Colon (tissue), 2 donors: Measurements from ENCODE around the gene CEBPB.

Experiments
- FAIRE-seq: peaks from 2 replicates; lab custom pipeline; 2012; peaks lifted over from hg19 to GRCh38; lab: Jason Lieb, UNC
- donor health status: control.
- donor health status: control.

The CEBPB gene

GRCh38 chr20:50214226-50215024 lies 23.8 kb downstream of the CEBPB start:
- no peak for FAIRE-seq

DNA sequence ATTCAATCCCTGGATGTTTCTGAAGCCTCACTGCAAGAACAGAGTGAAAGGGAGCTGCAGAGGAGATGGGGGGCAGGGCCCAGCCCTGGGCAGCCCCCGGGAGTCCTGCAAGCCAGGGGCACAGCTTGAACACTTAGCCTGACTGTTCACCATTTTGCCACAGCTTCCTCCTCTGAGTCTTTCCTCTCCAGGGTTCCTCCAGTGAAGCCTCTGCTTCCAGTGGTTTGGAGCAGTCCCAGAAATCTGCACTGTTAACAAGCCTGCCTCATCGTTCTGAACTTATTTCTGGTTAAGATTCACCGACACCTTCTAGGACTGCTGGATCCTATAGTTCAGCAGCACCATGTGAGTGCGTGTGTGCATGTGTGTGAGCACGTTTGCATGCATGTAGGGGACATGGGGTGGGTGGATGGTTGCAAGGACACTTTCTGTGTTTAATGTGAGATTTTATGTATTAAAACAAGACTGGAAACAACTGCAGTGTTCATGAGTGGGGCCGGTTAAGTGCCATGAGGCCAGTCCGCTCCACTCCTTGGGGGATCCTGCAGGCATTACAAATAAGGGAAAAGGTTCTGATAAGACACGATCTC lies 24.6 kb downstream of the CEBPB start:
- no peak for FAIRE-seq

- no peak for FAIRE-seq
Measured at GRCh38 chr20:50215926-50216325, 25.3 kb downstream of the CEBPB start.

GRCh38 chr20:50216543-50217206 lies 26.0 kb downstream of the CEBPB start:
- FAIRE-seq, result no peak

DNA sequence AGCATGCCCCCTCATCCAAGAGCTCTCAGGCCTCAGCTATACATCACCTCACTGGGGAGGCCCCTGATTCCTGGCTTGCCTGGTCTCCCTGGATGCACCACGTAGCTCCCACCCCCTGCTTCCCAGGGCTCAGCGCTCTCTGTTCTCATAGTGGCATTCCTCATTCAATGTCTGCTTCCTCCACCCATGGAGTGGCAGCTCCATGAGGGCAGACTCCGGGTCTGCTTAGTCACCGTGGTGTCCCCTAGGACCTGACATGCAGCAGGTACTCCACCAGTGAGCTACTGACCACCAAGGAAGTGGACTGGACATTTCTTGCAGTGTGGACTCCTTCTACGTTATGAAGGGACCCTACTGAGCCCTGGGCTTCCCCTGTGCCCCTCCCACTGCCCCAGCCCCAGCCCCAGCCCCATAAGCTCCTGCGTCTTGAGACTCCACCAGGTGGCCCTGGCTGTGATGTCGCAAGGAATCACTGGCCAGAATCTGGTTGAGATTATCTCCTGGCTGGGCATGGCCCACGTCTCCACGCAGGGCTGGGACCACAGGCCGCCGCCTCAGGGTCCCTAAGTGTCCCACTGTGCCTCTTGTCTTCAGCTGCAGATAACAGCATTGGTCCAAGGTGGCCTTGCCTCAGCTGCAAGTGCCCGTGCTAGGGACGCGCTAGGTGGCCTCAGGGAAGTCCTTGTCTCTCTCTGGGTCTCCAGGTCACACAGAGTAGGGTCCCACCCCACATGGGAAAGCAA lies 26.7 kb downstream of the CEBPB start:
- no peak for FAIRE-seq

DNA sequence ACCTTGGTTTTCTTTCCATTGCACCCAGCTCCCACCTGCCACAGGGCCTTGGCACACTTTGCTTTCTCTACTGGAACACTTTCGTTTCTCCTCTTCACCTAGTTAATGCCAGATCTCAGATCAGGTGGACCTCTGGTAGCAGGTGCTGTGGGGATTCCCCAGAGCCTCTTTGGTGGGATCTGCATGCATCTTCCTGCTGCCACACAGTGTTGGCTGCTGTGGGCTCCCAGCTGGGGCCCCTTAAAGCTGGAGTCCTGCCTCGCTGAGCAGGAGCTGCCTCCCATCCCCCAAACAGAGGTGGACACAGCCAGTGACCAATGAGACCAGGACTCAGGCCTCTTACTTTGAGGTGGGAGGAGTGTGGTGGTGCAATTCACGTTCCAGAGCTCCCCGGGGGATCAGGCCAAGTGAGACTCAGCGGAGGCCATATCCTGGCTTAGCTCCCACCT lies 28.4 kb downstream of the CEBPB start:
- no peak for FAIRE-seq

DNA sequence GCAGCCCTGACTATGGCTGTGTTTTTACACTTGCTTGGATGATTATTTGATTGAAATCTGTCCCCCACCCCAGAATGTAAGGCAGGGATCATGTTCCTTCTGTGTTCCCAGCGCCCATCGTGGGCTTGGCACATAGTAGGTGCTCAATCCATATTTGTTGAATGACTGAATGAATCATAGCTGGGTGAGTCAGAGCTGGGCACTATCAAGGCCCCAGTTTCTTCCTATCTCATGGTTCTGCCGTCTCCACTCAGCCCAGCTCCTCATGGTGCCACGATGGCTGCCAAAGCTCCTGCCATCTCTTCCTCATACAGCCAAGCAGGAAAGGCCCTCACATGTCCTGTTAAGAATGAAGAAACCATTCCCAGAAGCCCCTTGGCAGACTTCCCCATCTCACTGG lies 29.0 kb downstream of the CEBPB start:
- FAIRE-seq, result no peak

DNA sequence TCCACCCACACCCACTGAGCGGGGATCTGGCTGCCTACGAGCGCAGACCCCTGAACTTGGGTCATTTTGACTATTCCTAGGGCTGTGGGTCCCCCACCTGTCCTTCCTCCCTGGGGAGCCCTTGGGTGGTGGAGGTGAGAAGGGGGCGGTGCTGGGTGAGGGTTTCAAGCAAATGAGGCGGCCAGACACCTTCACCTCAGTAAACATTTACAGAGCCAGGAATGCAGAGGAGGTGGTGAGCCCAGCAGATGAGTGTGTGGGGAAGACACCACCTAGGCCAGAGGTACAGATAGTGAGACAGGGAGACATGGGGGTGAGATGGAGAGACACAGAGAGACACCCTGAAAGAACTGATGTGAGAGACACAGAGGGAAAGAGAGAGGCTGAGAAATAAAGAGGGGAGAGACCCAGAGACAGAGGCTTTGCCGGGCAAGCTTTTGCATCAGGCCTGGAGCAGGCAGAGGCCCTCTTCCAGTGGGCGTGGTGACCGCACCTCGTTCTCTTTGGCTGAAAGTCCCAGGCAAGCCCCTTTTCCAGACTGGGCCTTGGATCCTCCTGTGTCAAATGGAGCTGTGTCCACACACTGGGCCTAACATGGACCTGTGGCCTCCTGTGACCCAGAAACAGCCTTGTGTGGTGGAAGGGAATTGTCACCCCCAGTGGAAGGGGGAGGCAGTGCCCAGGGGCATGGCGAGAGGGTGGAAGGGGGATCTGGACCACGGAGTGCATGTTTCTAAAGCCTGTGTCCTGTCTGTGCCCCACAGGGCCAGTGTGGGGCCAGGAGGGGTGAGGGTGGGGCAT lies 29.7 kb downstream of the CEBPB start:
- no peak for FAIRE-seq

DNA sequence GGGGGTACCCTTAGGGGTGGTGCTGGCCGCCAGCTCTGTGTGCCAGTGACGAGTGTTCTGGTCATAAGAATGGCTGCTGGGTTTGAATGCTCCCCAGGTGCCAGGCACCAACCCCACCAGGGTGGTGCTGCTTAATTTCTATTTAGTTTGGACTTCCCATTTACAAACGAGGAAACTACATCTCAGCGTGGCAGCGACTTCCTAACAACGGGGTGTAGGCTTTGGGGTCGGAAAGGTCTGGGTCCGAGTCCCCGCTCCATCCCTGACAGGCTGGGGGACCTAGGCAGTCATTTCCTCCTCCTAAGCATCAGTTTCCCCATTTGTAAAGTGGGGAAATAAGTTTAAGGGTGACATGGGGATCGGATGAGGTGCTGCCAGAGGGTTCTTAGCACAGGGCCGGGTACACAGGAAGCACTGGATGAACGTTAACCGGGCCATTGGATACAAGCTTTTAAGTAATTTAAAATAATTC lies 30.3 kb downstream of the CEBPB start:
- FAIRE-seq, result no peak

DNA sequence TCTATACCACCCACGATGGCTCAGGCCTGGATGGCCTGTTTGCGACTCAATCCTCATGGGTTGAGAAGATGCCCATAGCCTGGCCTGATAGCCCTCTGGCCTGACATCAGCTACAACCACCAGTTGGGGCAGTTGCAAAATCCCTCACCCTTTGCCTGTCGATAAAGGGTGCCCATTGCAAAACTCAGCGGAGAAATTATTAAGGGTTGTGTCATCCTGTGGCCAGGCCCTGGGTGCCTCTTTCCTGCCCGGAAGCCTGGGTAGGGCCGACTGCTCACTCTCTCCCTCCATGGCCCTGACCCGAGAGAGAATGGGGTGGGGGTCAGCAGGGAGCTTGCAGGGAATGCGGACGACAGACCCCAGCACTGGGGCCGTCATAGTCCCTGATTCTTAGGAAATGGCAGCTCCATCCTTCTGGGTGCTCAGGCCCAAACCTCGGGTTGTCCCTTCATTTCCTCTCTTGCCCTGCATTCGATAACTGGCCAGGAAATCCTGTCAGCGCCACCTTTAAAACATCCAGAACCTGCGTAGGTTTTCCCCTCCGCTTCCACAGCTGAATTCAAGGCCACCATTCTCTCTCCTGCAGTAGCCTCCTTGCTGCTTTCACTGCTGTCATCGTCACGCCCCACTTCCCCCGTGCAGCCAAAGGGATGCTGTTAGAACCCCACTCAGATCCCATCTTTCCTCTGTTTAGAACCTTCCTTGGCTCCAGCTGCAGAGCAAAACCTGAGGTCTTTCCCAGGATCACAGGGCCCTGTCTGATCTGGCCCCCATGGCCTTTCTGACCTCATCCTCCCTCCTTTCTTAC lies 31.1 kb downstream of the CEBPB start:
- no peak for FAIRE-seq

- no peak for FAIRE-seq
Measured at GRCh38 chr20:50222309-50223038, 31.8 kb downstream of the CEBPB start.

- FAIRE-seq, result no peak
Measured at GRCh38 chr20:50223039-50224005, 32.7 kb downstream of the CEBPB start.

DNA sequence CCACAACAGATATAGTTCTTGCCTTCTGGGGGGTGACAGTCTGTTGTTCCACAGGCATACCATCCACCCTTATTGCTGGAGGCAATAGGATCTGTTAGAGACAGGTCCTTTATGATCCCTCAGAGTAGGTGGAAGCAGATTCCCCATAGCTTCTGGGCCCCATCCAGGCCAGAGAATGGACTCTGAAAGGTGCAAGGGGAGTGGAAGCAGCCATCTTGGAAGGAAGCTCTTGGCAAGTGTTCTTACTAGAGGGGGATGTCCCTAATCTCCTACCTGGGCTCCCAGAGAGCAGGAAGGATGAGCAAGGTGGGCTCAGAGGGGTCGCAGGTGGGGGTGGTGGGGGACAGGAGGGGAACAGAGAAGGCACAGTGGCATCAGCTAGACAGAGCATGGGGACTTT lies 33.4 kb downstream of the CEBPB start:
- FAIRE-seq, result no peak

DNA sequence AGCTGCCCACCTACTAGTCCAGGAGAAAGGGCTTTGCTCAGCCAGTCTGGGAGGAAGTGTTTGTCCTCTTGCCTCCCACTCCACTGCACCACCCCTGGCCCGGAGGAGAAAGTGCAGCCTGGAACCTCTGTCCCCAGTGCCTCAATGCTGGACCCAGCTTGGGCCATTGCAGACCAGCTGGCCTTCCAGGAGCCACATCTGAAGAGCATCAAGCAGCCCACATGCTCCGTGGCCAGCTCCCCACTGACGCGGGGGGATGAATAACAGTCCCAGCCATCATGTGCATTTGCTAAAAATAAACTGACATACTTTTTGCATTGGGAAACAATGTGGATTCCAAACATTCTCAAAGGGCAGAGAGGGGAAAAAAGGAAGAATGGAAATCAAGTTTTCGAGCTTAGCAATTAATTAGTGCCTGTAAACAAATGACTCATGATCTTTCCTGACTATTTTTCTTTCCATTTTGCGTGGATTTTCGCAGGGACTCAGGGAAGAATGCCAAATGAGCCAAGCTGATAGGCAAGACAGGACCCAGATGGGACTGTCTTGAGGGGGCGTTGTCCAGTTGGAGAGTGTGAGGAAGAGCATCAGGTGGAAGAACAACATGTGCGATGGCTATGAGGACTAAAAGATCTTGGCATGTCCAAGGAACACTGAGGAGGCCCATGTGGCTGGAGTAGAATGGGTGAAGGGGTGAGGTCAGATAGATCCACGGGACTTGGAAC lies 34.1 kb downstream of the CEBPB start:
- FAIRE-seq, result no peak

GRCh38 chr20:50226093-50226974 lies 35.7 kb downstream of the CEBPB start:
- no peak for FAIRE-seq

DNA sequence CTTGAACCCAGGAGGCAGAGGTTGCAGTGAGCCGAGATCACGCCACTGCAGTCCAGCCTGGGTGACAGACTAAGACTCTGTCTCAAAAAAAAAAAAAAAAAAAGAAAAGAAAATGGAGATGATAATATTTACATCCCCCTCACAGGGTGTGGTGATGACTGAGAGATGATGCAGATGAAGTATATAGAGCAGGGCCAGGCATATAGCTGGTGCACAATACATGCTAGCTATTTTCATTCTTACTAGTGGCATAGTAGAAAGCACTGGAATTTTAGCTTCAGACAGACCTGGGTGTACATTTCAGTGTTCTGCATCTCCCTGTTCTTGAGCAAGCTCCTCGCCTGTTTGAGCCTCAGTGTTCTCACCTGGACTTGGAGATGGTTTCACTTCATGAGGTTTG lies 36.9 kb downstream of the CEBPB start:
- FAIRE-seq, result no peak

DNA sequence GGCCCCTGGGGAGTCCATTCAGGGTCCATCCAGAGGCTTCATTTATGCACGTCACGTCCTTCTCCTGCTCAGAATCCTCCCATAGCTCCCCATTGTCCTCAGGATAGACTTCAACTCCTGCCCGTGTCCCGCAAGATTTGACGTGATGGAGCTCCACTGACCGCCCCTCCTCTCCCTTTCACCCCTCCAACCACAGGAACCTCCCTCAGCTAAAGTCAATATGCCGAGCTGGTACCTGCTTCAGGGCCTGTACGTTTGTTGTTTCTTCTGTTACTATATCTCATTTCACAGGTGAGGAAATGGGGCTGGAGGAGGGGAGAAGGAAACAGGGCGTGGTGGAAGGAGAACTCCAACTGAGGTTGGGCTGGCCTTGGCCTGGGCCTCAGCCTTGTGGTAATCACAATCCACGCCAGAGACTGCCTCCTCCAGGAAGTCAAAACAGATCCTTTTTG lies 38.6 kb downstream of the CEBPB start:
- FAIRE-seq, result no peak
